ENCODE results near the gene IRAK4.

The IRAK4 gene

GRCh38 chr12:43762596-43762995 is 3.8 kb downstream of the IRAK4 start:
- peak; percentile 5 for DNase-seq (ENCODE audit: low read depth)
- TF ChIP-seq, protein P1, sequence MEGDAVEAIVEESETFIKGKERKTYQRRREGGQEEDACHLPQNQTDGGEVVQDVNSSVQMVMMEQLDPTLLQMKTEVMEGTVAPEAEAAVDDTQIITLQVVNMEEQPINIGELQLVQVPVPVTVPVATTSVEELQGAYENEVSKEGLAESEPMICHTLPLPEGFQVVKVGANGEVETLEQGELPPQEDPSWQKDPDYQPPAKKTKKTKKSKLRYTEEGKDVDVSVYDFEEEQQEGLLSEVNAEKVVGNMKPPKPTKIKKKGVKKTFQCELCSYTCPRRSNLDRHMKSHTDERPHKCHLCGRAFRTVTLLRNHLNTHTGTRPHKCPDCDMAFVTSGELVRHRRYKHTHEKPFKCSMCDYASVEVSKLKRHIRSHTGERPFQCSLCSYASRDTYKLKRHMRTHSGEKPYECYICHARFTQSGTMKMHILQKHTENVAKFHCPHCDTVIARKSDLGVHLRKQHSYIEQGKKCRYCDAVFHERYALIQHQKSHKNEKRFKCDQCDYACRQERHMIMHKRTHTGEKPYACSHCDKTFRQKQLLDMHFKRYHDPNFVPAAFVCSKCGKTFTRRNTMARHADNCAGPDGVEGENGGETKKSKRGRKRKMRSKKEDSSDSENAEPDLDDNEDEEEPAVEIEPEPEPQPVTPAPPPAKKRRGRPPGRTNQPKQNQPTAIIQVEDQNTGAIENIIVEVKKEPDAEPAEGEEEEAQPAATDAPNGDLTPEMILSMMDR (IDR thresholded peaks at IDR 0.05; ENCODE audit: insufficient read depth, low read depth, low read length, missing control alignments), result no peak
- H3K4me3 ChIP-seq (ENCODE audit: low read length), result no peak overlapping the region

- TF ChIP-seq, protein P1 (IDR thresholded peaks at IDR 0.05; ENCODE audit: insufficient read depth, low read depth, low read length, missing control alignments), result no peak
- H3K4me3 ChIP-seq (ENCODE audit: low read length), result no peak overlapping the region
Observed at GRCh38 chr12:43763769-43764168, 5.0 kb downstream of the IRAK4 start.

DNA sequence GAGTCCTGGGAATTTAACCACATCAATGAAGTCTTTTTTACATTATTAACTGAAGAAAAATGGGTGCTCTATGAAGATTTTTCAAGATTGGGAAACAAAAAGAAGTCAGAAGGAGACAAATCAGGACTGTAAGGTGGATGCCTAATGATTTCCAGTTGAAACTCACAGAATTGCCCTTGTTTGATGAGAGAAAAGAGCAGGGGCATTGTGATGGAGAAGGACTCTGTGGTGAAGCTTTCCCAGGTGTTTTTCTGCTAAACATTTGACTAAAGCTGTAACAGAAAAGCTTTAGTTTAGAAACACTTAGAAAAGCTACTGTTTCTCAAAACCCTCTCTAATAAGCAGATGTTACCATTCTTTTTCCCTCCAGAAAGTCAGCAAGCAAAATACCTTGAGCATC is 5.8 kb downstream of the IRAK4 start:
- DNase-seq (ENCODE audit: low read depth), result no peak
- H3K4me3 ChIP-seq (ENCODE audit: low read length), result no peak overlapping the region
- TF ChIP-seq, protein P1 (IDR thresholded peaks at IDR 0.05; ENCODE audit: insufficient read depth, low read depth, low read length, missing control alignments), result no peak

More at GRCh38 chr12:43763769-43764168, 5.0 kb downstream of the IRAK4 start:
- DNase-seq (ENCODE audit: low read depth), result no peak

- TF ChIP-seq, protein P1 (IDR thresholded peaks at IDR 0.05; ENCODE audit: insufficient read depth, low read depth, low read length, missing control alignments), result no peak
- no peak for DNase-seq (ENCODE audit: low read depth)
Observed at GRCh38 chr12:43766291-43766690, 7.5 kb downstream of the IRAK4 start.

DNA sequence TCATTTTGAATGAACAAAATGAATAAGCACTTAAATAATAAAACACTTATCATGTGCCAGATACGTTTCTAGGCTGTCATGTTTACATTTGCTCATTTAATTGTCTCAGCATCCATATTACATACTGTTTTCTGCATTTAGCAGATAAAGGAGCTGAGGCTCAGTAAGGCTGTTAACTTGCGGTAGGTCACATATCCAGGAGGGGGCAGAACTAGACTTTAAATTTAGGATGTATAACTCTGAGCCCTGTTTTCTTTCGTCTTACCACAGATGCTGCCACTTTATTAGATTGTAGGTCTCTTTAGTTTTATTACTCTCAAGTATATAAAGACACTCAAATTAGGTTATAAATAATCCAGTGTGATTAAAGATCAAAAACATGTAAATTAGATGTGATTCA is 17.7 kb downstream of the IRAK4 start:
- peak; percentile 50 for DNase-seq (ENCODE audit: low read depth)
- H3K4me3 ChIP-seq (ENCODE audit: low read length), result no peak overlapping the region
- TF ChIP-seq, protein P1 (IDR thresholded peaks at IDR 0.05; ENCODE audit: insufficient read depth, low read depth, low read length, missing control alignments), result peak; percentile 49

More at GRCh38 chr12:43766291-43766690, 7.5 kb downstream of the IRAK4 start:
- no peak overlapping the region for H3K4me3 ChIP-seq (ENCODE audit: low read length)

DNA sequence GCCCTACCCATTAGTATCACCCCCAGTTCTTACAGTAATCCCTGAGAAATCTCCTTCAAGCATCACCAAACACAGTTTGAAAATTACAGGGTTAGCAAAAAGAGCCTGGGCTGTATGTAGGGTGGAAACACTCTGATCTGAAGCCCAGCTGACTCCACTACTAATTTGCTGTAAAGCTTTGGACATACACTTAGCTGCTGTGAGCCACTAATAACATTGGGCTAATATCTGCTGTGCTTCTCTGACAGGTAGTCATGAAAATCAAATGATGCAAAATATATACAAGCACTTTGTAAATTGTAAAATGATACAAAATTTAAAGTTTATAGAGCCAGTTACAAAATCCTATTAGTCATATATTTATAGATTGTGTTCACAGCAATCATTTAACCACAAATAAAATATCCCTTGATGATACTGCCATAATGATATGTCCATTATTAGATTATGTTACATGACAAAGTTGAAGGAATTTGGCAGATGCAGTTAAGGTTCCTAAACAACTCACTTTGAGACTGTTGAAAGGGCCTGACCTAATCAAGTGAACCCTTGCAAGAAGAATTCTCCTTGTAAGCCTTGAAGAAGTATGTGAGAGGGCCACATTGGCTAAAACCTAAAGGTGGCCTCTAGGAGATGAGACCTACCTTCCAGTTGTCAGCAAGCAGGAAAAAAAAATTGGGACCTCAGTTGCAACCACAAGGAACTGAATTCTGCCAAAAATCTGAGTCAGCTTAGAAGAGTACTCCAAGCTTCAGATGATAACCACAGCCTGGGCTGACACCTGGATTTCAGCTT is 28.3 kb downstream of the IRAK4 start:
- TF ChIP-seq, protein P1 (IDR thresholded peaks at IDR 0.05; ENCODE audit: insufficient read depth, low read depth, low read length, missing control alignments), result no peak
- H3K4me3 ChIP-seq (ENCODE audit: low read length), result no peak overlapping the region
- DNase-seq (ENCODE audit: low read depth), result no peak

DNA sequence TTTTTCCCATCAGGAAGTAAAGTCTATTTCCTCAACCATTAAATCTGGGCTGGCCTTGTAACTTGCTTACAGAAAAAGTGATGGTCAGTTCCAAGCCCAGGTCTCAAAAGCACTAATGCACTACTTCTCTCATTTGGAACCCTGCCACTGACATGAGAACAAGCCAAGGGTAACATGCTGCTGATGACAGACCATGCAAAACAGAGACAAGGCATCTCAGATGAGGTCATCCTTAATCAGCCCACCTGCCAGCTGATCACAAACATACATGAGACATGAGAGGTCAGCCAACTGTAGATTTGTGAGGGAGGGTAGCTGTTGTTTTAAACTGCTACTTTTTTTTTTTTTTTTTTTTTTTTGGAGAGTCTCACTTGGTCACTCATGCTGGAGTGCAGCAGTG is 31.2 kb downstream of the IRAK4 start:
- TF ChIP-seq, protein P1 (IDR thresholded peaks at IDR 0.05; ENCODE audit: insufficient read depth, low read depth, low read length, missing control alignments), result no peak
- H3K4me3 ChIP-seq (ENCODE audit: low read length), result no peak overlapping the region
- no peak for DNase-seq (ENCODE audit: low read depth)

Data from epithelial cell of esophagus (primary cell).